Heart left ventricle (tissue), 16 donors: ENCODE measurements around the gene KAT8. TPM values are rescaled to one million over a fixed set of nuclear protein-coding genes. Genes with fewer than 3 reads are reported as not detected.

Source experiments
- ATAC-seq, 4 donors: fragments of 200-7000 bp; cut with Tn5 transposase; one replicate each; pipeline ENCODE4 v1.9.1; 2020 to 2022; ENCODE audit warnings: moderate library complexity in 4 of 4, mild to moderate bottlenecking in 3 of 4, moderate number of reproducible peaks in 1 of 4
- DNase-seq, 5 donors: peaks; one replicate each; pipeline ENCODE4 v3.0.0-alpha.2; 2020
- H3K27ac ChIP-seq, 12 donors: fragments of 200-600 bp; sonication (generic) in 4 of 12; one replicate each; pipeline versions ENCODE4 v1.5.0 to v1.8.0; 2016 to 2022; ENCODE audit warnings: mild to moderate bottlenecking in 2 of 12
- H3K27me3 ChIP-seq, 9 donors: fragments of 200-600 bp; sonication (generic) in 2 of 9; one replicate each; pipeline versions ENCODE4 v1.5.1 to v1.8.0; 2016 to 2022; ENCODE audit warnings: mild to moderate bottlenecking in 3 of 9
- H3K36me3 ChIP-seq, 9 donors: fragments of 200-600 bp; sonication (generic) in 2 of 9; one replicate each; pipeline versions ENCODE4 v1.5.0 to v1.8.0; 2018 to 2022; ENCODE audit warnings: mild to moderate bottlenecking in 2 of 9
- H3K4me1 ChIP-seq, 12 donors: fragments of 200-600 bp; sonication (generic) in 4 of 12; one replicate each; pipeline versions ENCODE4 v1.5.0 to v1.8.0; 2016 to 2022; ENCODE audit warnings: mild to moderate bottlenecking in 3 of 12
- H3K4me3 ChIP-seq, 12 donors: fragments of 200-600 bp; sonication (generic) in 4 of 12; one replicate each; pipeline versions ENCODE4 v1.5.0 to v1.8.0; 2017 to 2022; ENCODE audit warnings: mild to moderate bottlenecking in 9 of 12, moderate library complexity in 4 of 12
- H3K9me3 ChIP-seq, 12 donors: fragments of 200-600 bp; sonication (generic) in 4 of 12; one replicate each; pipeline versions ENCODE4 v1.5.0 to v1.8.0; 2016 to 2022; ENCODE audit warnings: mild to moderate bottlenecking in 1 of 12
- POLR2A ChIP-seq, 2 donors: fragments of 450-650 bp; IDR thresholded peaks; one replicate each; pipeline ENCODE4 v1.6.1; 2017; ENCODE audit warnings: antibody characterized with exemption in 2 of 2, mild to moderate bottlenecking in 2 of 2, moderate library complexity in 2 of 2
- WGBS, 4 donors: extraction: QIAGEN DNeasy Blood & Tissue Kit in 2 of 4; methylation state at CpG; one replicate each; pipeline versions ENCODE4 v1.1.5 to v1.1.7; 2013 to 2018; 5-methylcytosine and 5-hydroxymethylcytosine counted together
- intact Hi-C, 10 donors: fragments of 100-400 bp; cut with DNase I; formaldehyde crosslinking; loops; one replicate each; pipeline versions ENCODE4 v1.11.1 to v1.14.2; 2022
- polyA plus RNA-seq, 2 donors: library from polyadenylated mRNA; stranded (reverse); fragments of 200-250 nt; gene quantifications; one replicate each; pipeline ENCODE4 v1.2.3, GENCODE V29; 2013
- total RNA-seq, 9 donors: library from RNA; depleted of rRNA in 2 of 9; stranded (reverse); fragments of >200 nt in 2 of 9; fragmentation: NEBNext Ultra II Directional in 3 of 9; extraction: Animal tissue kit (Norgen Biotek cat#: 25700) in 3 of 9; gene quantifications; one replicate each; pipeline versions ENCODE4 v1.1.0 to v1.2.4, GENCODE V29; 2016 to 2023
- TF ChIP-seq, protein P1 (sequence below), 12 donors: fragments of 200-600 bp; sonication (generic) in 4 of 12; IDR thresholded peaks; one replicate each; pipeline versions ENCODE4 v1.5.0 to v1.8.0; 2018 to 2022; ENCODE audit warnings: antibody characterized with exemption in 12 of 12, mild to moderate bottlenecking in 5 of 12
- donor health status: ischemic (EF 13 %, LVEDD 7.1; RV severe dilation, severe dysfunction).
- donor health status: healthy with polysubstance abuse.
- donor health status: DM: no; HTN: yes; CAD: no.
- donor health status: DM: no; HTN: no; CAD: no.
- donor health status: ischemic (EF 25% LVEDD 6.9; RV normal size, moderate dysfunction).
- donor health status: ischemic (EF 25% LVEDD 5.7; RV mildly dilated, moderate dysfunction).
- donor health status: healthy.
- donor health status: DM: yes; HTN: yes; CAD: no.
- donor health status: ischemic (EF 35%, LVEDD 5.7; RV mildly dilated, moderate dysfunction).
- donor health status: nonischemic (EF 11% LVEDD 7.7; RV severe dilation, severe dysfunction).
- donor health status: DM: yes; HTN: yes; CAD: no.
- donor health status: PGD.
- donor health status: ischemic (EF 29% LVEDD 5.4; RV normal size, mild dysfunction).
- donor health status: nonischemic (EF 23%, LVEDD 6.1; RV moderate dilation, normal function).

Gene KAT8
- total and polyA plus RNA-seq, 11 donors = 52.8 to 83.2 (median 64.7) TPM

DNA sequence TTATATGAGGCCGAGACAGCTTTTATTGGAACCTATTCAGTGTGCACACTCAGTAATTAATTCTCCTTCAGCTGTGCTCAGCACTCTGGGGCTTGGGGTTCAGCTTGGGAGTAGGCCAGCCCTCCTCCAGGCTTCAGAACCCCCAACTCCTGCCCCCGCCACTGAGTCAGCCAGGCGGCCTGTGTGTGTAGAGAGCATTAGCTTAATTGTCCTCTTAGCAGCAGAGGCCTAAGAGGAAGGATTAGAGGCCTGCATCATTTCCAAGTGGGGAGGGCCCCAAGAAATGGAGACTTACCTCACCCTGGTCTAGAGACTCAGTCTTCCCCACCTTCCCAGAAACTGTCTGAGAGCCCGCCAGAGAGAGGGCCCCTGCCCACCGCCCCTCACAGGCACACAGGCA lies 29.5 kb upstream of the KAT8 start:
- ATAC-seq = no peak
- WGBS, 4 donors = 79 to 90% (median 87%) methylated on average over 4 to 5 of the region's 5 CpGs
- H3K4me1 ChIP-seq = peaks cover 0 to 13% (median 0%) of the 10 kb centered on the region in 12 donors
- H3K27ac ChIP-seq = no peak overlapping the region
- peaks cover 0 to 73% (median 34%) of the 10 kb centered on the region in 9 donors for H3K36me3 ChIP-seq
- DNase-seq = no peak
- no peaks in the 10 kb centered on the region for H3K27me3 ChIP-seq
- no peaks in the 10 kb centered on the region for H3K9me3 ChIP-seq
- TF ChIP-seq, protein P1, sequence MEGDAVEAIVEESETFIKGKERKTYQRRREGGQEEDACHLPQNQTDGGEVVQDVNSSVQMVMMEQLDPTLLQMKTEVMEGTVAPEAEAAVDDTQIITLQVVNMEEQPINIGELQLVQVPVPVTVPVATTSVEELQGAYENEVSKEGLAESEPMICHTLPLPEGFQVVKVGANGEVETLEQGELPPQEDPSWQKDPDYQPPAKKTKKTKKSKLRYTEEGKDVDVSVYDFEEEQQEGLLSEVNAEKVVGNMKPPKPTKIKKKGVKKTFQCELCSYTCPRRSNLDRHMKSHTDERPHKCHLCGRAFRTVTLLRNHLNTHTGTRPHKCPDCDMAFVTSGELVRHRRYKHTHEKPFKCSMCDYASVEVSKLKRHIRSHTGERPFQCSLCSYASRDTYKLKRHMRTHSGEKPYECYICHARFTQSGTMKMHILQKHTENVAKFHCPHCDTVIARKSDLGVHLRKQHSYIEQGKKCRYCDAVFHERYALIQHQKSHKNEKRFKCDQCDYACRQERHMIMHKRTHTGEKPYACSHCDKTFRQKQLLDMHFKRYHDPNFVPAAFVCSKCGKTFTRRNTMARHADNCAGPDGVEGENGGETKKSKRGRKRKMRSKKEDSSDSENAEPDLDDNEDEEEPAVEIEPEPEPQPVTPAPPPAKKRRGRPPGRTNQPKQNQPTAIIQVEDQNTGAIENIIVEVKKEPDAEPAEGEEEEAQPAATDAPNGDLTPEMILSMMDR (IDR thresholded peaks at IDR 0.05) = no peak
- TF ChIP-seq POLR2A (IDR thresholded peaks at IDR 0.05) = no peak
- intact Hi-C loops = no loop called here
- no peak overlapping the region for H3K4me3 ChIP-seq

DNA sequence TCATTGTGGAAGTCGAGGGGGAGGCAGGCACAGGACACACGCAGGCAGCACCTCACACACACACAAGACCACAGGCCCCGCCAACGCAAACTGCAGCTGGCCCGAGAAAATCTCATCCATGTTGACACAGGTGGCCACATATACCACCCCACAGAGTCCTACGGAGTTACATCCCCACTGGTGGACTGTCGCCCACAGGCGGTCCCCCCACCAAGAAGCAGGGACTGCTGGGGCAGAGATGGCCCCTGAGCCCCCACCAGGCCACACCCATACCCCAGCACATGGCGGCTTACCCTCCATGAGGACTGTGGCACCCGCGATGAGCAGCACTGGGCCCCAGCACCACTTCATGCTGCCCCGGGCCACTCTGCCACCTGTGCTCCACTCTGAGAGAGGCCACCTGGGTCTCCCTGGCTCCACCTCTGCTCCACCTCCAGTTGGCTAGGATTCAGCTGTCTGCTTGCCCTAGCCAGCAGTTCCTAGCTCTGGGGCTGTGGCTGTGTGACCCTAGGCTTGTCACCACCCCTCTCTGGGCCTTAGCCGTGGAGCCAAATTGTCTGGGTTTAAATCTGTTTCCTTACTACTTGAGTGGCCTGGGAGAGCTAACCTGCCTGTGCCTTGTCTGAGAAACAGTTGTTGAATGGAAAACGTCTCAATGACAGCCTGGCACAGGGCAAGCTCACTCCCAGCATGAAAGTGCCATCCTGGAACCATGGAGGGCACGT lies 28.8 kb upstream of the KAT8 start, which contains the start of gene PRSS53:
TSS of gene PRSS53 (minus strand) at position 485 of the 725 bp plus-strand sequence. CDS start at position 351, 134 bp downstream.
- WGBS, 4 donors = 87 to 94% (median 89%) methylated on average over 5 to 15 of the region's 15 CpGs
- H3K27ac ChIP-seq = no peak within 1 kb of the TSS
- no peak for ATAC-seq
- no peak for TF ChIP-seq POLR2A (IDR thresholded peaks at IDR 0.05)
- TF ChIP-seq, protein P1 (IDR thresholded peaks at IDR 0.05) = no peak
- H3K4me3 ChIP-seq = no peak within 1 kb of the TSS
- no peaks in the 10 kb centered on the region for H3K27me3 ChIP-seq
- no peaks in the 10 kb centered on the region for H3K9me3 ChIP-seq
- DNase-seq = no peak
- intact Hi-C loops = no loop called here
- H3K36me3 ChIP-seq = peaks cover 0 to 67% (median 28%) of the 10 kb centered on the region in 9 donors
- H3K4me1 ChIP-seq = peaks cover 0 to 13% (median 6%) of the 10 kb centered on the region in 12 donors

DNA sequence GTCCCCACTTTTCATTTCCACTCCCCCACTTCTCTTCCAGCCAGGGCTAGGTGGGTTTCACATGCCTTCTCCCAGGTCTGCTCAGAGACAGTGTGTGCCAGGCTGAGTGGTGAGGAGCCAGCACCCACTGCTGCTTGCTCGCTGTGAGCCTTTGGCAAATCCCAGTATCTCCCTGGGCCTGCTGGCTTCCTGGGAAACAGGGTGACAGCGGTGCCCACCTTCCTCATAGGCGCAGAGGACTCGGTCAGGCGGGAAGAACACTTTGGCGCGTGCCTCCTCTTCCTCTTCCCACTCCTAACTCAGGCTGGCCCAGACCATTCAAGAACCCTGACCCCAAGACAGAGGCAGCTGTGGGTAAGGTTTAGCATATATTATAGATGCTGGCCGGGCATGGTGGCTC lies 28.3 kb upstream of the KAT8 start:
- no peak for DNase-seq
- H3K27ac ChIP-seq = no peak overlapping the region
- H3K36me3 ChIP-seq = peaks cover 0 to 61% (median 27%) of the 10 kb centered on the region in 9 donors
- H3K4me1 ChIP-seq = peaks cover 0 to 15% (median 11%) of the 10 kb centered on the region in 12 donors
- no peak overlapping the region for H3K4me3 ChIP-seq
- no peak for TF ChIP-seq POLR2A (IDR thresholded peaks at IDR 0.05)
- TF ChIP-seq, protein P1 (IDR thresholded peaks at IDR 0.05) = no peak
- H3K27me3 ChIP-seq = no peaks in the 10 kb centered on the region
- ATAC-seq = no peak
- H3K9me3 ChIP-seq = no peaks in the 10 kb centered on the region
- intact Hi-C loops = no loop called here
- WGBS, 4 donors = 80 to 98% (median 92%) methylated on average over 8 of the region's 8 CpGs

DNA sequence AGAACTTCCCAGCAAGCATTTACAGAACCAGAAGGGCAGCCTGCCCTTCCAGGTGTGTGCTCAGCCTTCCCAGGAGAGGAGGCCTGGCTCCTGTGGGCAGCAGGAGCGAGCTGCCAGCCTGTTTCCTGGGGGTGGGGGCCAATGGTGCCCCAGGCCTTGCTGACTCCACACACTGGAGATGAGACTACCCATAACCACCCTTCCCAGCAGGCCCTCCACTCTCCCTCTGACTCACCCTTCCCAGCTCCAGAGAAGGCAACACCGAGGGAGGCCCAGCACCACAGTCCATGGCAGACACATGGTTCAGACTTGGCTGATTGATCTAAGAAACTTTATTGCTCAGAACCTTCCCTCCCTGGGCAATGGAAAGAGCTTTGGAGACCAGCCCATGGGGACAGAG lies 26.9 kb upstream of the KAT8 start:
- Histone ChIP-seq H3K27me3 (no peaks in the 10 kb centered on the region), H3K9me3 (no peaks in the 10 kb centered on the region), H3K4me1 (peaks cover 0 to 21% (median 17%) of the 10 kb centered on the region in 12 donors), H3K4me3 (no peak overlapping the region), H3K36me3 (peaks cover 0 to 48% (median 21%) of the 10 kb centered on the region in 9 donors), H3K27ac (no peak overlapping the region)
- WGBS, 4 donors = 79 to 100% (median 93%) methylated on average over 2 of the region's 2 CpGs
- intact Hi-C loops = loop anchor here in 4 of 10 donors (5.0 to 10.0 kb wide), 4 partner anchors 52 to 364 kb away; partner anchors contain the start of genes HSD3B7 (in 3 of the 4) and ARMC5 (in 1 of the 4)
- ATAC-seq (no peak), DNase-seq (peak in 1 of 5 donors; percentile 7)
- TF ChIP-seq, protein P1 (IDR thresholded peaks at IDR 0.05) = no peak
- TF ChIP-seq POLR2A (IDR thresholded peaks at IDR 0.05) = no peak
